Stimulated activated CD8-positive, alpha-beta memory T cell treated with anti-CD3 and anti-CD28 coated beads, Interleukin-12 subunit alpha, Interleukin-12 subunit beta, amount 100 ng/mL, for 1 hour (primary cell): ENCODE measurements around the gene ADAMTS15.

ENCODE experiments used
- DNase-seq: peaks from one replicate; pipeline ENCODE4 v3.0.0-alpha.2; 2020; ENCODE audit warnings: low read depth

Gene ADAMTS15

GRCh38 chr11:130511765-130512164 lies 63.3 kb downstream of the ADAMTS15 start:
- no peak for DNase-seq

GRCh38 chr11:130512662-130513061 lies 64.2 kb downstream of the ADAMTS15 start:
- no peak for DNase-seq

DNA sequence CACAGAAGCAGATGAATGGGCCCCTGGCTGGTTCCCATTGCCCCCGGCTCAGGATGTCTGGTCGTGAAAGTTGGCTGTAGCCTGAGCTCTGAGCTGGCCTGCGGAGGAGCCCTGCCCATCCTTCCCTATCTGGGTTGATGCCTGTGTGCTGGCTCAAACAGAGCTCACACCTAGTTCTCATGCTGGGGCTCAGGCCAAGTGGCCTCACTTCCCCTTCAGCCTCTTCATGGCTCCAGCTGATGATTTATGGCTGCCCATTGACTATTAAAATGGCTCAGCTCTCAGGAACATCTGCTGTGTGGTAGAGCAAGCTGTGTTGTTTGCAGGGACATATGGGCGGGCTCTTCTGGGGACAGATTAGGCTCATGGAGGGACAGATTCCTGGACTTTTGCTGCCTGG lies 64.7 kb downstream of the ADAMTS15 start:
- no peak for DNase-seq

DNA sequence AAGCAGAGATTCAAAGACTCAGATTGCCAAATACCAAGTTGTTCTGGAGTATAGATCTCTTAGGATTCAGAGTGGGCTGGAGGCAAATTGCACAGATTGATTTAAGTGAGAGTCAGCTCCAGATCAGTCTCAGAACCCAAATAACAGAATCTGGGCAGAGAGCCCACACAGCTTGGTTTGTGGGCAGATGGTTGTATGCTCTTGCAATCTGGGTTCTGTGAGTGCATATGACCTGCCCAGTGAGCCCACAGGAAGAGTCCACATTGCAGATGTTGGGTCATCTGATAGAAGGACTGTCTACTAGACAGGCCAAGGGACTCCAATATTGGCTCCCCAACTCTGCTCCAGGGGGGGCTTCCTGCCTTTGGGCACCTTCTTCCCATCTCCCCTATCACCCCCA lies 65.9 kb downstream of the ADAMTS15 start:
- no peak for DNase-seq

DNA sequence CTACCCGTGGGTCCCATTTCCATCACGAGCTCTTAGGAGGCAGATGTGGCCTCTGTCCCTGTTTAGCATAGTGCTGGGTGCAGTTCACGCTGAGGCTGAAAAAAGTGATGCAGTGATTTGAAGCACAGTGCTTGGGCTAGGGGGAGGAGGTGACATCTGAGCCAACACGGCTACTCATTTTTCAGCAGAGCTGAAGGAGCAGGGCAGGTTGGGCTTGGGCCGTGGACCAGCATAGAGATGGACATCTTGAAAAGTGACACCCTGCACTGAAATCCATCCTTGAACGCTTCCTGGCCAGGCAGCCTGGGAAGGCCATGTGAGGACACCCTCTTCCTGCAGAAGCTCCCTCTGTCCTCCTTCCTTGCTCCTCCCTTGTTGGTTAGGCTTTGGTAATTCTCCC lies 66.4 kb downstream of the ADAMTS15 start:
- no peak for DNase-seq

GRCh38 chr11:130515829-130516553 lies 67.5 kb downstream of the ADAMTS15 start:
- no peak for DNase-seq

DNA sequence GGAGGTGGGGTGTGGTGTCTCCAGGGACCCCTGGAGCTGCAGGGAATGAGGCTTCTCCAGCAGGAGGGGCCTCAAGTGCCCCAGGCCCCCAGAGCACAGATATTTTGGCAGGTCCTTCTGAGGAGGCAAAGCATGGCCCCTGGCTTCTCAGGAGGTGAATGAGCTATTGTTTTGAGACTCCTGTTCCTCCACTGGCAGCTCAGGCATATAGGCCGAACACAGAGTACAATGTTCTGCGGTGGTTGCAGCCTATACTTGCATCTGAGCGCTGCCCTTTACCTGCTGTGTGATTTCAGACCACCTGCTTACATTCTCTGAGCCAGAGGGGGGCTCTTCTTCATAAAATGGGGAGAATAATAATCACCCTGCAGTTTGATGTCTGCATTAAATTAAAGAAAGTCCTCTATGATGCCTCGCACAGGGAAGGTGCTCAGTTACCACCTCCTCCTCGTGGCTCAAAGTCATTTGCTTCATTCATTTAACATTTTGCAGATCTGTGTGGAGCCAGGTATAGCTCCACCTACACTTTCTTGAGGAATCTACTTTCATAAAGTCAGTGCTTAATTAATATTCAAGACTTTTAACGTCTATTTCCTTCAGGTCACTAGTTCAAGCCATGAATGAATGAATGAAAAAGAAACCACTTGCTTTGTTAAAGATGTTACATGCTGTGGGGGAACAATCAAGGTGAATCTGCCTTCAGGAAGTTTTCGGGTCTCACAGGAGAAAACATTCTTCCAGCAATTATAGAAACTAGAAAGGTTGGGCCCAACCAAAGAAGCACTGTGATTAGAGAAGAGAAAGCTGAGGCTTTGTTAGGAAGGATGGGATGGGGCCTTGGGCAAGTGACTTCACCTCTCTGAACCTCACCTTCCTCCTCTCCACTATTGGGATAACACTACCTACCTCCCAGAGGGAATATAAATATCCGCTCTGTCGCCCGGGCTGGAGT lies 68.4 kb downstream of the ADAMTS15 start:
- no peak for DNase-seq

GRCh38 chr11:130518164-130518680 lies 69.8 kb downstream of the ADAMTS15 start:
- DNase-seq: no peak

GRCh38 chr11:130519128-130519932 lies 70.9 kb downstream of the ADAMTS15 start:
- DNase-seq: no peak

GRCh38 chr11:130520271-130520671 lies 71.8 kb downstream of the ADAMTS15 start:
- no peak for DNase-seq

GRCh38 chr11:130522284-130522961 lies 74.0 kb downstream of the ADAMTS15 start:
- no peak for DNase-seq

- DNase-seq: no peak
These were observed 74.7 kb downstream of the ADAMTS15 start for GRCh38 chr11:130523166-130523565.

GRCh38 chr11:130523609-130524008 lies 75.2 kb downstream of the ADAMTS15 start:
- no peak for DNase-seq

DNA sequence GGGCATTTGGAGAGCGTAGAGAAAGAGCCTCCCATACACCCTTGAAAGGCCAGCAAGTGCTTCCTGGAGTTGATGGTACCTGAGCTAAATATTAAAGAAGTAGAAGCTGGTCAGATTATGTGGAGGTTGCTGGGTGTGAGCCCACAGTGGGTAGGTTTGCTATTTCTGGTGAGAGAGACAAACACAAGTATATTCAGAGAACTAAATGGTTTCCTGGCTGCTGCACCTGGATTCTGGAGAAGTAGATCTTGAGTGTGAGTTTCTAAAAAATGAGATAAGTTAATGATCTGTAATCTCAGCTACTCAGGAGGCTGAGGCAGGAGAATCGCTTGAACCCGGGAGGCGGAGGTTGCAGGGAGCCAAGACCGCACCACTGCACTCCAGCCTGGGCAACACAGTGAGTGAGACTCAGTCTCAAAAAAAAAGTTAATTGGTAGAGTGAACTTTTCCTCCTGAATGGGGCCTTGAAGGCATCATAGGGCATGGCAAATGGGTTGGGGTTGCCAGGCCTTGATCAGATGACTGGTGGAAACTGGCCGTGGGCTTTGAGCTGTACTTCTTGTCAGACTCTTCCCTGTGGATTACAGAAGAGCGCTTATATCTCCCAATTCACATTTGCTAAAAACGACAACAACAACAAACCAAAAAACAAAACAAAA lies 75.8 kb downstream of the ADAMTS15 start:
- no peak for DNase-seq

DNA sequence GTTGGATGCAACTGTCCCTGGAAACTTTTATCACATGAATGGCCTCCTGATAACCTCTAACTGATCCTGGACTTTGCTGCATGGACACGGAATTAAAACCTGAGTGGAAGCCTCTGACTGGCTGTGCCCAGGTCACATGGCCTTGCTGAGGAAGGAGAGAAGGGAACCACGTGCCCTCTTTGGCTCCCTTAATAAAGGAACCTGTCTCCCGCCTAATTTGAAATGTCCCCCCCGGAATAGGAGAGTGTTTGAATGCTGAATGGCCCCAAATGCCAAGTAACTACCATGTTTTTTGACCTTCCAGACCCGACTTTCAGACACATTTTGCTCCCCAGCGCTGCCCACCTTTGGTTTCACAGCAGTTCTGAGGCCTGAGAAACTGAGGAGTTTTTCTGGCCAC lies 76.9 kb downstream of the ADAMTS15 start:
- no peak for DNase-seq
